A673 (cell line): Measurements from ENCODE around the gene ATXN2. TPM values are rescaled to one million over a fixed set of nuclear protein-coding genes. Genes with fewer than 3 reads are reported as not detected.
"Not testable (repeated sequence)": the region's sequence is repeated elsewhere in the genome, so short reads cannot be mapped to it uniquely, and the experiment has no call there.

Experiments
- BruUV-seq: library from RNA; stranded (reverse); fragments of 400-500 nt; replicated peaks from 2 replicates; lab custom pipeline; 2021; lab: Mats Ljungman, UMichigan
- CTCF ChIA-PET: fragments of 300-600 bp; sonication (Branson Sonifier 250); formaldehyde crosslinking; loops from one replicate; lab custom pipeline; 2022; ENCODE audit warnings: antibody characterized with exemption; lab: Charles Lee
- POLR2A ChIA-PET: fragments of 300-600 bp; sonication (Branson Sonifier 250); formaldehyde crosslinking; loops from one replicate; lab custom pipeline; 2022; ENCODE audit warnings: antibody characterized with exemption; ENCODE audit not compliant: low non-redundant PET; lab: Charles Lee
- DNase-seq: peaks from one replicate; pipeline ENCODE4 v3.0.0-alpha.2; 2015; ENCODE audit warnings: low spot score
- H3K27ac ChIP-seq: fragments of 200-600 bp; sonication (generic); 2 replicates; pipeline ENCODE4 v1.5.1; 2016; ENCODE audit warnings: mixed run types, low read depth, mild to moderate bottlenecking, mixed read lengths, antibody characterized with exemption, low read length; ENCODE audit not compliant: poor library complexity, severe bottlenecking
- H3K27me3 ChIP-seq: fragments of 200-600 bp; sonication (generic); replicated peaks from 2 replicates; pipeline ENCODE4 v1.6.1; 2017; ENCODE audit warnings: mixed run types, low read depth, mild to moderate bottlenecking, mixed read lengths, antibody characterized with exemption, low read length; ENCODE audit not compliant: insufficient read depth, poor library complexity
- H3K36me3 ChIP-seq: fragments of 200-600 bp; sonication (generic); 2 replicates; pipeline ENCODE4 v1.6.1; 2016; ENCODE audit warnings: mixed run types, mild to moderate bottlenecking, mixed read lengths, antibody characterized with exemption, low read length; ENCODE audit not compliant: insufficient read depth, poor library complexity, severe bottlenecking
- H3K4me1 ChIP-seq: fragments of 200-600 bp; sonication (generic); 2 replicates; pipeline ENCODE4 v1.6.1; 2017; ENCODE audit warnings: mixed run types, mild to moderate bottlenecking, mixed read lengths, antibody characterized with exemption, low read length; ENCODE audit not compliant: insufficient read depth, poor library complexity, severe bottlenecking
- H3K4me3 ChIP-seq: fragments of 200-600 bp; sonication (generic); 2 replicates; pipeline ENCODE4 v1.5.1; 2016; ENCODE audit warnings: low read depth, mixed run types, mild to moderate bottlenecking, mixed read lengths, low read length; ENCODE audit not compliant: poor library complexity, severe bottlenecking
- H3K9me3 ChIP-seq: fragments of 200-600 bp; sonication (generic); 2 replicates; pipeline ENCODE4 v1.6.1; 2016; ENCODE audit warnings: mixed run types, low read depth, mild to moderate bottlenecking, mixed read lengths, antibody characterized with exemption, low read length; ENCODE audit not compliant: poor library complexity, severe bottlenecking
- EZH2 ChIP-seq: fragments of 200-600 bp; sonication (generic); IDR thresholded peaks from 2 replicates; pipeline ENCODE4 v1.6.1; 2017; ENCODE audit warnings: borderline replicate concordance, low read depth, mild to moderate bottlenecking, mixed read lengths, antibody characterized with exemption, low read length; ENCODE audit not compliant: poor library complexity, severe bottlenecking
- intact Hi-C: fragments of 100-400 bp; cut with micrococcal nuclease; formaldehyde crosslinking; loops from one replicate; pipeline ENCODE4 v1.10.0; 2022; ENCODE audit not compliant: unreplicated experiment
- total RNA-seq: library from RNA; stranded (reverse); gene quantifications from 2 replicates; pipeline ENCODE4 v1.2.3, GENCODE V29; 2021
- TF ChIP-seq, protein P1 (sequence below): fragments of 300-800, 200-600 bp; sonication (generic); conservative IDR thresholded peaks from 2 replicates; pipeline ENCODE4 v1.5.1; 2017; ENCODE audit warnings: low read depth, mild to moderate bottlenecking, antibody characterized with exemption, low read length, moderate library complexity, mixed read lengths

The ATXN2 gene
- total RNA-seq, 1 experiment from 2014 or later, result 94.4 TPM

DNA sequence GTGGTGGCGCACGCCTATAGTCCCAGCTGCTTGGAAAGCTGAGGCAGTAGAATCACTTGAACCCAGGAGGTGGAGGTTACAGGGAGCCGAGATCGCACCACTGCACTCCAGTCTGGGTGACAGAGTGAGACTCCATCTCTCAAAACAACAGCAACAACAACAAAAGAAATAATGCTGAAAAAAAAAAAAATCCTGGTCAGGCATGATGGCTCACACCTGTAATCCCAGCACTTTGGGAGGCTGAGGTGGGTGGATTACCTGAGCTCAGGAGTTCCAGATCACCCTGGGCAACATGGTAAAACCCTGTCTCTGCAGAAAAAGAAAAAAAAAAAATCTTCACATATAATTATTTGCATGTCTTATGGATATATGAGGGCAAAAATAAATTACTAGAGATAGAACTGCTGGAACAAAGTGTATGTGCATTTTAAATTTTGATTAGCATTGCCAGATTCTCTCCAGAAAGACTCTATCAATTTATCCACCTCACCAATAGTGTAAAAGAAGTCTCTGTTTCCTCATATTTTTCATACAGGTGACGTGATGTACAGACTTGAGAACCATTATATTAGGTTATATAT lies 75.4 kb downstream of the ATXN2 start:
- no TSS peak for BruUV-seq
- intact Hi-C loops, result no loop called here
- Histone ChIP-seq H3K27ac (no peak overlapping the region), H3K4me1 (no peaks in the 10 kb centered on the region), H3K36me3 (peaks cover 65% of the 10 kb centered on the region), H3K9me3 (no peaks in the 10 kb centered on the region), H3K27me3 (no peaks in the 10 kb centered on the region), H3K4me3 (no peak overlapping the region)
- POLR2A ChIA-PET, result no interaction called here
- no peak for TF ChIP-seq EZH2
- no peak for DNase-seq
- CTCF ChIA-PET, result interaction anchor here (0.7 kb wide), 1 partner anchor 151 kb away, joined by 6 read pairs; no protein-coding TSS in a partner anchor

DNA sequence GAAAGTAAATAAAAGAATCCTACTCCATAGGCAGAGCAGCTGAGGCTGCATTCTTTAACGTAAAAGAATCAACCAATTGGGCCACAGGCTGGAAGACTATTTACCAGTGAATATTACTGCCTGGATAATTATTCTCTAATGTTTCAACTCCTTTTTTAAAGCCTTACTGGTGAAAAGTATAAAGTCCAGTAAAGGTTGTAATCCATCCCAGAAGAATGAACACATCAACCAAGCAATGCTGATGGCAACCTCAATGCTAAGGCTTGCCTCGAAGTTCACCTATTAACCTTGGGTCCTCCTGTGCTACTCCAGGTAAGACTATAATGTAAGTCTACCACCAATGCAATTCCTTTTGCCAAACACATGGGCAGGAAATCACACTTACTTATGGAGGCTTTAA lies 77.3 kb downstream of the ATXN2 start:
- intact Hi-C loops, result no loop called here
- TF ChIP-seq, protein P1, sequence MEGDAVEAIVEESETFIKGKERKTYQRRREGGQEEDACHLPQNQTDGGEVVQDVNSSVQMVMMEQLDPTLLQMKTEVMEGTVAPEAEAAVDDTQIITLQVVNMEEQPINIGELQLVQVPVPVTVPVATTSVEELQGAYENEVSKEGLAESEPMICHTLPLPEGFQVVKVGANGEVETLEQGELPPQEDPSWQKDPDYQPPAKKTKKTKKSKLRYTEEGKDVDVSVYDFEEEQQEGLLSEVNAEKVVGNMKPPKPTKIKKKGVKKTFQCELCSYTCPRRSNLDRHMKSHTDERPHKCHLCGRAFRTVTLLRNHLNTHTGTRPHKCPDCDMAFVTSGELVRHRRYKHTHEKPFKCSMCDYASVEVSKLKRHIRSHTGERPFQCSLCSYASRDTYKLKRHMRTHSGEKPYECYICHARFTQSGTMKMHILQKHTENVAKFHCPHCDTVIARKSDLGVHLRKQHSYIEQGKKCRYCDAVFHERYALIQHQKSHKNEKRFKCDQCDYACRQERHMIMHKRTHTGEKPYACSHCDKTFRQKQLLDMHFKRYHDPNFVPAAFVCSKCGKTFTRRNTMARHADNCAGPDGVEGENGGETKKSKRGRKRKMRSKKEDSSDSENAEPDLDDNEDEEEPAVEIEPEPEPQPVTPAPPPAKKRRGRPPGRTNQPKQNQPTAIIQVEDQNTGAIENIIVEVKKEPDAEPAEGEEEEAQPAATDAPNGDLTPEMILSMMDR, result no peak
- TF ChIP-seq EZH2, result no peak
- no TSS peak for BruUV-seq
- H3K4me1 ChIP-seq, result no peaks in the 10 kb centered on the region
- no peak overlapping the region for H3K27ac ChIP-seq
- no peak for DNase-seq
- no peaks in the 10 kb centered on the region for H3K27me3 ChIP-seq
- H3K36me3 ChIP-seq, result peaks cover 74% of the 10 kb centered on the region
- no peaks in the 10 kb centered on the region for H3K9me3 ChIP-seq
- CTCF ChIA-PET, result no interaction called here
- POLR2A ChIA-PET, result no interaction called here
- no peak overlapping the region for H3K4me3 ChIP-seq

DNA sequence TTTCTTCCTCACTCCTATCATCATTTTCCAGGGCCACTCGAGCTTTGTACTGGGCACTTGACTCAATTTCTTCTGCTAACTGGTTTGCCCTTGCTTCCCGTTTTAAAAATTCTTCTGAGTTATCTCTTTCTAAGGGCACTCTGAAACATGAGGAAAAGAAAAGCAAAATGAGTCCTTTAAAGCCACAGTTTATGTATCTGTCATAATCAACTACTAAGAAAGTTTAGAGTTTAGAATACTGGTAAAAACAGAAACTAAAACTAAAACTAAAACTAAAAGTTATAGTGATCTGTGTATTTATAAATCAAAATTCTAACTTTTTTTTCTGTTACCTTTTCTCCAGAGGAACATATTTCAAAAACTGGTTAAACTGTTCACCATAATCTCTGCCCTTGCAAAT lies 79.2 kb downstream of the ATXN2 start:
- Histone ChIP-seq H3K4me3 (no peak overlapping the region), H3K27me3 (no peaks in the 10 kb centered on the region), H3K4me1 (no peaks in the 10 kb centered on the region), H3K9me3 (no peaks in the 10 kb centered on the region), H3K36me3 (peaks cover 78% of the 10 kb centered on the region), H3K27ac (no peak overlapping the region)
- intact Hi-C loops, result no loop called here
- TF ChIP-seq EZH2, result no peak
- TF ChIP-seq, protein P1, result no peak
- ChIA-PET POLR2A (no interaction called here), CTCF (no interaction called here)
- BruUV-seq, result no TSS peak
- DNase-seq, result no peak

DNA sequence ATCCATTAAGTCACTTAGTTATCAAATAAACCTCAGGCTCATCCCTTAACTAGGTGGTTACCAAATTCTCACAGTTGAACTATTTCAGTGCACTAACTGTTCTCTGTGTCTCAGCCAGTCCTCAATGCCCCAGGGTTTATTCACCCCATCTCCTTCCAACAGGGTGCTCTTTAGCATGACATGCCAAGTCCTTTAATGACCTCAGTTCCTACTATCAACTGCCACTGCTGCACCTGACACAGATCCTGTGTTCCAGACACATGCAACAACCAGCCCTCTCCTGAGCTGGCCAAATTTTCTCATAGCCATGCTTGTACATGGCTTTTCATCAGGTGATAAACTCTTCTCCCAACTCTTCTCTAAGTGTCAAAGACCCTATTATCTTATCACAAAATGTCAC lies 80.0 kb downstream of the ATXN2 start:
- H3K4me1 ChIP-seq, result no peaks in the 10 kb centered on the region
- no peak overlapping the region for H3K27ac ChIP-seq
- no peaks in the 10 kb centered on the region for H3K27me3 ChIP-seq
- ChIA-PET POLR2A (no interaction called here), CTCF (no interaction called here)
- DNase-seq, result no peak
- intact Hi-C loops, result no loop called here
- H3K36me3 ChIP-seq, result peaks cover 70% of the 10 kb centered on the region
- no TSS peak for BruUV-seq
- TF ChIP-seq, protein P1, result no peak
- TF ChIP-seq EZH2, result no peak
- no peaks in the 10 kb centered on the region for H3K9me3 ChIP-seq
- H3K4me3 ChIP-seq, result no peak overlapping the region

GRCh38 chr12:111507719-111508118 lies 91.4 kb downstream of the ATXN2 start:
- H3K4me3 ChIP-seq, BruUV-seq, DNase-seq, intact Hi-C loops, H3K27ac ChIP-seq, H3K27me3 ChIP-seq, CTCF ChIA-PET, POLR2A ChIA-PET, H3K9me3 ChIP-seq, H3K4me1 ChIP-seq: not testable (repeated sequence)
- H3K36me3 ChIP-seq, result peaks cover 53% of the 10 kb centered on the region
